Measurements from ENCODE around the gene MRPL28.

MRPL28 gene

GRCh38 chr16:411576-412265 is 41.4 kb upstream of the MRPL28 start:
- no peaks in the 10 kb centered on the region for H3K9me2 ChIP-seq (replicated peaks; ENCODE audit: insufficient read depth, low read length)
- H3K9ac ChIP-seq (ENCODE audit: low read length): no peak overlapping the region
- TF ChIP-seq CTCF (IDR thresholded peaks at IDR 0.05; ENCODE audit: insufficient read depth, low read length, poor library complexity, severe bottlenecking): no peak
- no peak for TF ChIP-seq EZH2phosphoT487 (conservative IDR thresholded peaks at IDR 0.05; ENCODE audit: low read length)
- no peaks in the 10 kb centered on the region for H4K20me1 ChIP-seq (ENCODE audit: low read depth, low read length)
- no peak overlapping the region for H2AFZ ChIP-seq (ENCODE audit: low read depth, low read length, severe bottlenecking)
- H3K9me3 ChIP-seq (ENCODE audit: insufficient read depth, low read length): no peaks in the 10 kb centered on the region
- no peak overlapping the region for H3K27ac ChIP-seq (ENCODE audit: low read depth, low read length)
- H3K4me2 ChIP-seq (ENCODE audit: low read depth, low read length, poor library complexity, severe bottlenecking): no peak overlapping the region
- H3K4me3 ChIP-seq (ENCODE audit: insufficient read depth, low read length, poor library complexity, severe bottlenecking): no peak overlapping the region
- H3K79me2 ChIP-seq (ENCODE audit: insufficient read depth, low read length): no peaks in the 10 kb centered on the region
- no peaks in the 10 kb centered on the region for H3K36me3 ChIP-seq (ENCODE audit: low read length)
- no peaks in the 10 kb centered on the region for H3K27me3 ChIP-seq (ENCODE audit: low read length)
- H3F3A ChIP-seq (ENCODE audit: insufficient read depth): no peaks in the 10 kb centered on the region

- Histone ChIP-seq H4K20me1 (ENCODE audit: low read depth, low read length) (no peaks in the 10 kb centered on the region), H3F3A (ENCODE audit: insufficient read depth) (no peaks in the 10 kb centered on the region), H3K27me3 (ENCODE audit: low read length) (no peaks in the 10 kb centered on the region), H3K36me3 (ENCODE audit: low read length) (no peaks in the 10 kb centered on the region), H3K9ac (ENCODE audit: low read length) (no peak overlapping the region), H3K9me2 (replicated peaks; ENCODE audit: insufficient read depth, low read length) (no peaks in the 10 kb centered on the region), H3K4me2 (ENCODE audit: low read depth, low read length, poor library complexity, severe bottlenecking) (no peak overlapping the region), H3K4me3 (ENCODE audit: insufficient read depth, low read length, poor library complexity, severe bottlenecking) (no peak overlapping the region), H2AFZ (ENCODE audit: low read depth, low read length, severe bottlenecking) (no peak overlapping the region), H3K27ac (ENCODE audit: low read depth, low read length) (no peak overlapping the region), H3K79me2 (ENCODE audit: insufficient read depth, low read length) (no peaks in the 10 kb centered on the region), H3K9me3 (ENCODE audit: insufficient read depth, low read length) (no peaks in the 10 kb centered on the region)
- TF ChIP-seq CTCF (IDR thresholded peaks at IDR 0.05; ENCODE audit: insufficient read depth, low read length, poor library complexity, severe bottlenecking): no peak
- no peak for TF ChIP-seq EZH2phosphoT487 (conservative IDR thresholded peaks at IDR 0.05; ENCODE audit: low read length)
Observed at GRCh38 chr16:410516-411178, 40.3 kb upstream of the MRPL28 start.

- H3K9ac ChIP-seq (ENCODE audit: low read length): no peak overlapping the region
- H3K79me2 ChIP-seq (ENCODE audit: insufficient read depth, low read length): no peaks in the 10 kb centered on the region
- no peak for TF ChIP-seq EZH2phosphoT487 (conservative IDR thresholded peaks at IDR 0.05; ENCODE audit: low read length)
- no peak for TF ChIP-seq CTCF (IDR thresholded peaks at IDR 0.05; ENCODE audit: insufficient read depth, low read length, poor library complexity, severe bottlenecking)
Observed at GRCh38 chr16:407253-407652, 36.9 kb upstream of the MRPL28 start.

More at GRCh38 chr16:407253-407652, 36.9 kb upstream of the MRPL28 start:
- Histone ChIP-seq H3F3A (ENCODE audit: insufficient read depth) (no peaks in the 10 kb centered on the region), H4K20me1 (ENCODE audit: low read depth, low read length) (no peaks in the 10 kb centered on the region), H3K9me2 (replicated peaks; ENCODE audit: insufficient read depth, low read length) (no peaks in the 10 kb centered on the region), H3K27me3 (ENCODE audit: low read length) (no peaks in the 10 kb centered on the region), H2AFZ (ENCODE audit: low read depth, low read length, severe bottlenecking) (no peak overlapping the region), H3K36me3 (ENCODE audit: low read length) (no peaks in the 10 kb centered on the region), H3K9me3 (ENCODE audit: insufficient read depth, low read length) (no peaks in the 10 kb centered on the region), H3K4me2 (ENCODE audit: low read depth, low read length, poor library complexity, severe bottlenecking) (no peak overlapping the region), H3K27ac (ENCODE audit: low read depth, low read length) (no peak overlapping the region), H3K4me3 (ENCODE audit: insufficient read depth, low read length, poor library complexity, severe bottlenecking) (no peak overlapping the region)
